ENCODE results near the gene CACNA1F.

Gene CACNA1F

GRCh38 chrX:49233176-49233575, at the start of gene CACNA1F:
TSS of gene CACNA1F (minus strand) at chrX:49233340. CDS start at chrX:49233309, 31 bp downstream.
- no peak for DNase-seq

DNA sequence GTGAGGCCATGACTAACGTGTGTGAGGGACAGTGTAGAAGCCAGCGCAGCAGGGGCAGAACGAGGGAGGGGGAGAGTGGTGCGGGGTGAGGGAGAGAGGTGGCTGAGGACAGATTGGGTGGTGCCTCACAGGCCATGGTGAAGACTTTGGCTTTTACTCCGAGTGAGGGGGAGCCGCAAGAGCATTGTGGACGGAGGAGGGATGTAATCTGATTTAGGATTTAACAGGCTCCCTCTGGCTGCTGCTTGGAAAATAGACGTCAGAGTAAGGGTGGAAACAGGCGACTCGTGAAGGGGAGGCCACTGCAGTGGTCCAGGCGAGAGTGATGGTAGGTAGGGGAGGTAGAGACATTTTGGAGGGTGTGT, 49.5 kb upstream of the CACNA1F start:
- DNase-seq = peak; percentile 50

- no peak for DNase-seq
These were observed 44.9 kb upstream of the CACNA1F start for GRCh38 chrX:49278081-49278480.

DNA sequence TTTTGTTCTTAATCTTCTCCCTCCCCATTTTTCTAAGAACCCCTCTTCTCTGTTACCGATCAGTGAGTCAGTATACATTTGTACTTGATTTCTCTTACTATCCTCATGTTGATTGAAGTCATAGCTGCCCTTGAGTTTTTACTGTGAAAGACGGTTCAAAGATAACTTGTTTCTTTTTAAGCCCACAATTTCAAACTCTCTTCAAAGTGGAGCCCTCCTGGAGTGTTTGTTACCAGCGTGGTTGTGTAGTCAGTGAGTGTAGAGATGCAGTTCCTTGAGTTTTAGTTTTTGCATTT, 44.3 kb upstream of the CACNA1F start:
- DNase-seq = no peak

DNA sequence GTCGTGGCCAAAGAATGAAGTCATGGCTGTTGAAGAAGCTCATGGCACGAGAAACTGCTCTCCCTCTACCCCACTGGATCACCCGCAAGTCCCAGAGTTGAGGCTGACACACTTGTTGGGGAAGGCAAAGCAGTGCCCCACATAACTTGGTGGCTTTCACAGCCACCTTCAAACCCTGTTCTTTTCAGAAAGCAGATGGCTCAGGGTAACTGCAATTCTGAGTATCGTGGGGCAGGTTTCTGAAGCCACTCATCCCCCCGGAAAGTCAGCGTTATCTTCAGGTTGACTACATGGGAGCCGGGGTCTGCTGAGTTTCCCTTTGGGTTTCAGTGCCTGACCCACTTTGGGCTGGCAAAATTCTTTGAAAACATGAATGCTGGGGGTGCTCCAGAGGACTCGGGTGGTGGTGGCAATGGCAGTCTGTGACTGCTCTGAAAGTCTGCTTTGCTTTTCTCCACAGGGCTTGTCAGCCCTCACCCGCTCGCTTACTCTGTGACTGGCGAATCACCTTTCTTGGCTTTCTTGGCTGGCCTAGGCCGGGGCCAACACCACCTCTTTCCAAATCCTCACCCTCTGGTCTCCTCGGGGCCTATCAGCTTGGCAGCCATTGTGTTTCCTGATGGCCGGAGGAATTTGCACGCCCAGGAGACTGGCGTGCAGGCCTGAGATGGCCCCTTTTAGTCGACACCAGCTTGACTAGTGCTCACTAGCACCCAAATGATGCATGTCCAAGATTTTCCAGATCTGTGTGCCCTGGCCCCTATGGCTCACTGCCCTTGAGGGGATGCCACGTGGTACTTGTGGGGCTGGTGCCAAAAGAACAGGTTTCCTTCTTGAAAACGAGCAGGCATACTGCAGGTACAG, 43.8 kb upstream of the CACNA1F start:
- no peak for DNase-seq

DNA sequence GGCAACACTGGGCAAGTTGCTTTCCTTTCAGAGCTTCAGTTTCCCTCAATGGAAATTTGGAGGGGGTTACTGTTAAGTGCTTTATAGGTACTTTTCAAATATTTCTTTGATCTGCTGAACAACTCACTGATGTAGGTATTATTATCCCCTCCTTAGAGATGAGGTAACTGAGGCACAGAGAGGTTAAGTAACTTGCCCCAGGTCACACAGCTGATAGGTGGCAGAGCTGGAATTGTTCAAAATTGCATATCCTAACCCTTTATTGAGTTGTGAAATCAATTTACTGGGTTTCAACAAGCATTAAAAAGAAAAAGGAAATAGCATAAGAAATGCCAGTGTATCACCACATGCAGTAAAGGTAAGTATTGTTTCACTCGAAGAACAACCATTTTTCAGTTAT, 43.1 kb upstream of the CACNA1F start:
- DNase-seq = no peak

DNA sequence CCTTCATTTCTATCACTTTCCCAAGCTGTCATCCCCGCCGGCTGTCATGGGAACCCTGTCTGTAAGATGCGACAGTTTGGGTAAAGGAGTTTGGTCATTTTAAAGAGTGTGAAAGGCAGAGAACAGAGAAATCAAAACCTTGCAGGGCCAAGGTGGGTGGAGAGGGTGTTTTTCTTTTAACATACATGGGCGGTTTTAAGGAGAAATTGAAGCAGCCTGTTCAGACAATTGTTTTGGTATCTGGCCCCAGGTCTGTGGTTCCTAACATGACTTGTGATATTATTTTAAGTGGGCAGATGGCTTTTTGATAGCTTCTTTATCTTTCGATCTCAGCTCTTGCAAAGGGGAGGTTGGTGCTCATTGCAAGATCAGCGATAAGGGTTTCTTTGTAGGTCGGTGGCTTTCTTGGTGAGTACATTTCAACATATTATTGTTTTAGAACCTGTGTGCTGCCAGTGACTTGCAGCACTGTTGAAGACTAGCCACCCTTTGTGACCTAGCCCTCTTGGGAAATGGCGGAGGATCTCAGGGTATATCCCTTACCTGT, 40.1 kb upstream of the CACNA1F start:
- DNase-seq = no peak

DNA sequence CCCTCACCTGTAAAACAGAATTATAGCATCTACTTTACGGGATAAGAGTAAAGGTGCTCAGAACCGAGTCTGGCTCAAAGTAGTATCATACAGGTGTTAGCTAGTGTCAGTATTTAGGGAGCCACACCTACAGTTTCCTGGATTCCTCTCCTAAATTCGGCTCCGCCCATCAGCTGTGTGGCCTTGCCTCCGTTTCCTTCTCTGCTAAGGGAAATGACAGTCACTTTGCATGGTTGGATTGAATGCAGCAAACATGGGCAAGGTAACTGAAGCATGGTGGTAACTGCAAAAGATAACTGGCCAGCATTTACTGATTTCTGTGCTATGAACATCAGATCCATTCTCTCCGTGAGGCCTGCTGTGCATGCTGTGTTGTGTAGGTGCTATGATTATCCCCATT, 39.3 kb upstream of the CACNA1F start:
- no peak for DNase-seq

DNA sequence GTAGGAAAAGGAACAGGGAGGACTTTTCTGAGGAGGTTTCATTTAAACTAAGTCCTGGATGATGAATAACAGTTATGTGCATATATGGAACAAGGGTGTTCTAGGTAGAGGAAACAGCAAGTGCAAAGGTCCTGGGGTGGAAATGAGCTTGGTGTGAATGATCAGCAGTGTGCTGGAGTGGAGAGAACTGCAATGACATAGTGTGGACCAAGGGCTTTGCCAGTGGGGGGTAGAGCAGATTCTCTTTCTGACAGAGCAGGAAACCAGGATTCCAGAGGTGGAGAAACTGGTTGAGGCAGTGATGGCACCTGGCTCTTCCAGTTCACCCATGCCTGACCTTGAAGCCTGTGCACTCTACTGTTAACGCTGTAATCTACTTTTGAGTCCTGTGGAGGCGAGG, 38.2 kb upstream of the CACNA1F start:
- DNase-seq = no peak

- peak; percentile 35 for DNase-seq
These were observed 37.2 kb upstream of the CACNA1F start for GRCh38 chrX:49270249-49270921.

DNA sequence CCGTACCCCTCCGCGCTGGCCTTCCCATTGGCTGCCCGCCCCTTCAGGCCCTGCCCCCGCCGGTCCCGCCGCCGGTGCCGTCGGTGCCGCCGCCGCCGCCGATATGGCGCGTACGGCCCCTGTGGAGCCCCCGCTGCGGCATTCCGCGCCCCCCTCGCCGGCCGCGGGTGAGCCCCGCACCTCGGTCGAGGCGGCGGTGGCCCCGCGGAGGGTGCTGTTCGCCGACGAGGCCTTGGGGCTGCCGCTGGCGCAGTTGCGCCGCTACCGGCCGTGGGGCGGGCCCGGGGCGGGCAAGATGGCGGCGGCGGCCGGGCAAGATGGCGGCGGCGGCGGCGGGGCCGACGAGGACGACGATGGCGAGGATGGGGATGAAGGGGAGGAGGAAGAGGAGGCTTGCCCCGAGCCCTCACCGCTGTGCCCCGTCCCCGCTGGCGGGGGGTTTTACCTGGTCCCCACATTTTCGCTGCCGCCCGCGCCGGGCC, 36.7 kb upstream of the CACNA1F start, which contains the start of gene PPP1R3F:
PPP1R3F (plus strand) TSS at position 27 of the 482 bp plus-strand sequence; CDS start at position 104, 77 bp downstream.
- no peak for DNase-seq

DNA sequence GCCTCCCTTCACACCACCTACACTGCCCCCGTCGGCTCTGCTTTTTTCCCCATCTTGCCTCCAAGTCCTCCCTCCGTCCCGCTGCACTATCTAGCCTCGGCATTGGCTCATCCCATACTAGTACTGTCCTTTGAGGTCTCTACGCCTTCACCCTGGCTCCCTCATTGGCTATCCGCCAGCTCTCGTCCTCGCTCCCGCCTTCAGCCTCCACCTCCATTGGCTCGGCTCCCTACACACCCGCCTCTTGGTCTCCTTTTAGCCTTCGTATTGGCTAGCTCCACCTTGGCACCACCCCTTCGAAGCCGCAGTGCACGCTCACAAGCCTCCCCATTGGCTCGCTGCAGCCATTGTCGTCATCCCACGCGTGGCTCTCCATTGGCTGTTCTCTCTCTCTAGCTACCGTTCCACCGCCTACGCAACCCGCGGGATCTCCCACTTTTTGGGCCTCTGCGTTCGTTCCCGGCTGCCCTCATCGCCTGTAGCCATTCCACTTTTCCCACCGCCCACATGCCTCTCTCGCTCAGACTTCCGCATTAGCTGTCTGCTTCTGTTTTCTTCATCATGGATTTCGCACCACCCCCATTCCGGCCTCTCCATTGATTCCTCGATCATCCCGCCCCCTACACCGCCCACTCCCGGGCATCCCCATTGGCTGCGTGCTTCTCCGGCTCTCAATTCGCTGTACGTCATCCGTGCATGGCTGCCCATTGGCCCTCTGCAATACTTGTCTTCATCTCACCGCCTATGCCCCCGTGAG, 36.0 kb upstream of the CACNA1F start:
- DNase-seq = peak; percentile 98

DNA sequence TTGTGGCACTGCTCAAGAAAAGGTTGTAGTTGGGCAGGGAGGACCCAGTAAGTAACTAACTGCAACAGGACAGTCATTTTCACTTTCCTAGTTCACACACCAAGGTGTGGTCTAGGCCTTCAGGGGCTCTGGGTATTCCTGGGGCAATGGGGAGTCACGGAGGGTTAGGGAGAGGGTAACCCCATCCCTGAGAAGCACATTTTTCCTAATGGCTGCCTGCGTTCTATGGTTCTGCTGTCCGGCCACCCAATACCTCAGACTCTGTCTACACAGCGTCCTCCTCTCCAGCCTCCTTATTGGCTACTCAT, 35.5 kb upstream of the CACNA1F start:
- DNase-seq = no peak

DNA sequence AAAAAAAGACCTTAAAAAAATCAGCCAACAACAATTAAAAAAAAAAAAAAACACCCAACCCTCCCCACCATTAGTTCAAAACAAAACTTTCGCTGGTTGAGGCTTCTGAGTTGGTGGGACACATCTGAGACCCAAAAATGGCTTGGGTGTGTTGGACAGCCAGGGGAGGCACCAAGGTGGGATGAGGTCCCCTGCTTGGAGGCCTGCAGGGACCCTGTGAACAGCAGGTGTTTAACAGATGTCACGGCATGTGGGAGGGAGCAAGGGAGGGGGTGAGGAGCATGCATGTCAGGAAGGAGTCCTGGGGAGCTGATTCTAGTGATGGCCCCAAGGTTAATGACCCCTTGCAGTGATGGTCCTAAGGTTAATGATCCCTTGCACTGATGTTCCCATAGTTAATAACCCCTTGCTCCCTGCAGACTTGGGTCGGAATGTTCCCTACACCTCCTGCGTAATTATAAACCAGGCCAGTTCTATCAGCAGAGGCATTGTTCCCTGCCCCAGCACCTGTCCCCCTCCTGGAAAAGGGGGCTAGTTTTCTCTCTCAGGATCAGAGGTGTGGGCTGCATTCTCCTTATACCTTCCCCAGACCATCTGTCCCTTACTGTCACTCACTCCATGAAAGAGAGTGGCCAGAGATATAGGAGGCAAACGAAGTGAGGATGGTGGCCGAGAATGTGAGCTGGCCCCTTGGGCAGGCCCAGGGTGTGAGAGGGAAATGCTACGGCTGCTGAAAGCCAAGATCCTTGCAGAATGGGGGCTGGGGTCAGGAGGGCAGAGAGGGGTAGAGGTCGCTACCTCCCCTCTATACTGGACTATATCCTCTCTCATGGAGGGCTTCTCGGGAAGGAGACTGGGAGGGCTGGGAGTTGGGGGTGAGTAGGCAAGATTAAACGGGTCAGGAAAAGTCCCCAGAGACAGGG, 33.6 kb upstream of the CACNA1F start:
- no peak for DNase-seq

GRCh38 chrX:49264460-49264859, 31.3 kb upstream of the CACNA1F start, which contains the start of gene FOXP3:
TSS of gene FOXP3 (minus strand) at chrX:49264710. CDS start at chrX:49258505, 6,205 bp downstream.
- no peak for DNase-seq

DNA sequence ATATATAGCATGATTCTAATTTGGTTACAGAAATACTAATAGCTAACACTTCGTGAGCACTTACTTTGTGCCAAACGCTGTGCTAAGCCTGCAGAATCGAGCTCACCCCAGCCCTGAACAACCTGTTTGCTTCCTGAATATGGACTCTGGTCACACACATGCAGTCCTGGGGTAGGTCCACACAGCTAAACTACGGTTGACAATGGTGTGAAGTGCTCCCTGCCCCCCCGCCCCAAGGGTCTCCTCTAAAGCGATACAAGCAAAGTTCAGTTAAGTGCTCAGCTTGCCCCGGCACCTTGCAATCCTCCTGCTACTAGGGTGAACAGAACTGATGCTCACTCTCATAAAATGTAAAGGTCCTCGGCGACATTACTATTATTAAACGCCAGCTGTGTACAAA, 30.5 kb upstream of the CACNA1F start:
- DNase-seq = no peak

DNA sequence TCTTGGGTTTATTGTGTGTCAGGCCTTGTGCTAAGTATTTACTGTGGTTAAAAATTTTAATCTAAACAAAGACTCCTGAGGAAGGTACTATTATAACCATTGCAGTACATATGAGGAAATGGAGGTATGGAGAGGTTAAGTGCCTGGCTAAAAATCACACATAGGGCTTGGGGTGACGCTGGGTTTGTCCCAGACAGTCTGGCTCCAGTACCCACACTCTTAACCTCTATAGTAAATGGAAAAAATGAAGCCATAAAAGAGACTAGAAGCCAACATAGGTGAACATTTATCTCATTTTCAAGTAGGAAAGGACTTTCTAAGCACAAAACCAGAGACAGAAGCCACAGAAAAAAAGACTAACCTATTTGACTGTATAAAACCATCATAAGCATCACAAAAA, 29.5 kb upstream of the CACNA1F start:
- no peak for DNase-seq

DNA sequence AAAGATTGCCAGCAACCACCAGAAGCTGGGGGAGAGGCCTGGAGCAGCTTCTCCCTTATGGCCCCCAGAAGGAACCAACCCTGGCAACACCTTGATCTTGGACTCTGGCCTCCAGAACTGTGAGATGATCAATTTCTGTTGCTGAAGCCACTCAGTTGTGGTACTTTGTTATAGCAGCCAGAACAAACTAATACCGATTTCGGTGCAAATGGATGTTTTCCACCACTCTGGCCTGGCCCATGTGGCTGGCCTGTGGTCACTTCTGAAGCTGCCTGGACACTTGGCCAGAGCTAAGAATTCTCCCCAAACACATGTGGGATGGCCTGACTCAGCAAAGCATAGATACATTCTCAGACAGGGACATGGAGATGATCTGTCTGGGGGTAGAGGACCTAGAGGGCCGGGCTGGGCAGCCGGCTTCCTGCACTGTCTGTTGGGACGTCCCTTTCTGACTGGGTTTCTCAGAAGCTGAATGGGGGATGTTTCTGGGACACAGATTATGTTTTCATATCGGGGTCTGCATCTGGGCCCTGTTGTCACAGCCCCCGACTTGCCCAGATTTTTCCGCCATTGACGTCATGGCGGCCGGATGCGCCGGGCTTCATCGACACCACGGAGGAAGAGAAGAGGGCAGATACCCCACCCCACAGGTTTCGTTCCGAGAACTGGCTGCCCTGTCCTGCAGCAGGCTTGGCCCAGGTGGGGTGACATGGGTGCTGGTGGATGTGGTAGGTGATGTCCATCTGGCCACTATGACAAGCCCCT, 27.3 kb upstream of the CACNA1F start:
- DNase-seq = no peak

DNA sequence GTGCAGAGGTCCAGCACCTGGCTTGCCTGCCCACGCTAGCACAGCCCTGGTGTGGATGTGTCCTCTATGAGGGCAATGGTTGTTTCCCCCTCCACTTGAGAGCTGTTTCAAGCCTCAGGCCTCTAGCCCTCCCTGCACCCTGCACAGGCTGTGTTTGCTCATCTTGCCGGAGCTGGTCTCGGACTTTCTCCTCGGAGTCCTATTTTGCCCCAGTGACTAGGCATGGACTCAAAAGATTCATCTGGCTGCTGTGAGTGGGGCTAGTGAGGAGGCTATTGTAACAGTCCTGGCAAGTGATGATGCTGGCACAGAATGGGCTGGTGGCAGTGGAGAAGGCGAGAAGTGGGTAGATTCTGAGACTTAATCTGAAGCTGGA, 25.6 kb upstream of the CACNA1F start:
- no peak for DNase-seq

GRCh38 chrX:49257846-49258748, 25.0 kb upstream of the CACNA1F start:
- no peak for DNase-seq
